Measurements from ENCODE around the gene ZFTA. TPM values are rescaled to one million over a fixed set of nuclear protein-coding genes. Genes with fewer than 3 reads are reported as not detected.

ZFTA gene
- total RNA-seq, 1 experiment from 2014 or later: 8.8 TPM

- H2AFZ ChIP-seq (ENCODE audit: low read length): no peak overlapping the region
- no peak overlapping the region for H3K27ac ChIP-seq (ENCODE audit: low read length)
- H3K4me1 ChIP-seq (ENCODE audit: low read length): peaks cover 14% of the 10 kb centered on the region
- no peak overlapping the region for H3K4me2 ChIP-seq (ENCODE audit: low read depth, low read length, poor library complexity, severe bottlenecking)
- no peak overlapping the region for H3K9ac ChIP-seq (ENCODE audit: low read length)
- no peaks in the 10 kb centered on the region for H3K27me3 ChIP-seq (ENCODE audit: low read length)
- DNase-seq: no peak
- H3K9me2 ChIP-seq (replicated peaks; ENCODE audit: insufficient read depth, low read length): no peaks in the 10 kb centered on the region
- H3K79me2 ChIP-seq (ENCODE audit: low read length): peaks cover 8% of the 10 kb centered on the region
- H3K4me3 ChIP-seq (ENCODE audit: low read length): no peak overlapping the region
- H3K9me3 ChIP-seq (ENCODE audit: low read length): no peaks in the 10 kb centered on the region
- no peaks in the 10 kb centered on the region; the same call in 1 of the 2 replicates for H3K36me3 ChIP-seq (ENCODE audit: insufficient read depth, low read length)
- no peaks in the 10 kb centered on the region; the same call in 1 of the 2 replicates for H4K20me1 ChIP-seq (ENCODE audit: insufficient read depth, low read depth, low read length)
Measured at GRCh38 chr11:63764340-63764678, 4.3 kb downstream of the ZFTA start.

- H3K4me1 ChIP-seq (ENCODE audit: low read length): peaks cover 12% of the 10 kb centered on the region
- no peak overlapping the region for H3K4me2 ChIP-seq (ENCODE audit: low read depth, low read length, poor library complexity, severe bottlenecking)
- no peaks in the 10 kb centered on the region for H3K9me3 ChIP-seq (ENCODE audit: low read length)
- DNase-seq: no peak
- H3K9ac ChIP-seq (ENCODE audit: low read length): no peak overlapping the region
- no peaks in the 10 kb centered on the region for H3K9me2 ChIP-seq (replicated peaks; ENCODE audit: insufficient read depth, low read length)
- H3K79me2 ChIP-seq (ENCODE audit: low read length): peaks cover 8% of the 10 kb centered on the region
- H3K27ac ChIP-seq (ENCODE audit: low read length): no peak overlapping the region
- no peaks in the 10 kb centered on the region; the same call in 1 of the 2 replicates for H4K20me1 ChIP-seq (ENCODE audit: insufficient read depth, low read depth, low read length)
- H3K27me3 ChIP-seq (ENCODE audit: low read length): no peaks in the 10 kb centered on the region
- no peak overlapping the region for H3K4me3 ChIP-seq (ENCODE audit: low read length)
- H3K36me3 ChIP-seq (ENCODE audit: insufficient read depth, low read length): no peaks in the 10 kb centered on the region; the same call in 1 of the 2 replicates
- H2AFZ ChIP-seq (ENCODE audit: low read length): no peak overlapping the region
Measured at GRCh38 chr11:63763496-63764339, 4.9 kb downstream of the ZFTA start.

- DNase-seq: no peak
- no peaks in the 10 kb centered on the region; the same call in 1 of the 2 replicates for H4K20me1 ChIP-seq (ENCODE audit: insufficient read depth, low read depth, low read length)
- H3K36me3 ChIP-seq (ENCODE audit: insufficient read depth, low read length): no peaks in the 10 kb centered on the region; the same call in 1 of the 2 replicates
- no peaks in the 10 kb centered on the region for H3K9me3 ChIP-seq (ENCODE audit: low read length)
- H2AFZ ChIP-seq (ENCODE audit: low read length): no peak overlapping the region
- no peak overlapping the region for H3K4me2 ChIP-seq (ENCODE audit: low read depth, low read length, poor library complexity, severe bottlenecking)
- H3K9me2 ChIP-seq (replicated peaks; ENCODE audit: insufficient read depth, low read length): no peaks in the 10 kb centered on the region
- no peak overlapping the region for H3K4me3 ChIP-seq (ENCODE audit: low read length)
- peaks cover 12% of the 10 kb centered on the region for H3K4me1 ChIP-seq (ENCODE audit: low read length)
- no peaks in the 10 kb centered on the region for H3K27me3 ChIP-seq (ENCODE audit: low read length)
- no peak overlapping the region for H3K27ac ChIP-seq (ENCODE audit: low read length)
- peaks cover 7% of the 10 kb centered on the region for H3K79me2 ChIP-seq (ENCODE audit: low read length)
- H3K9ac ChIP-seq (ENCODE audit: low read length): no peak overlapping the region
Measured at GRCh38 chr11:63762654-63763495, 5.7 kb downstream of the ZFTA start.

GRCh38 chr11:63761931-63762653 is 6.5 kb downstream of the ZFTA start:
- Histone ChIP-seq H3K9ac (ENCODE audit: low read length) (no peak overlapping the region), H3K27me3 (ENCODE audit: low read length) (no peaks in the 10 kb centered on the region), H3K4me1 (ENCODE audit: low read length) (peaks cover 8% of the 10 kb centered on the region), H3K27ac (ENCODE audit: low read length) (no peak overlapping the region), H3K36me3 (ENCODE audit: insufficient read depth, low read length) (no peaks in the 10 kb centered on the region; the same call in 1 of the 2 replicates), H2AFZ (ENCODE audit: low read length) (no peak overlapping the region), H3K4me2 (ENCODE audit: low read depth, low read length, poor library complexity, severe bottlenecking) (no peak overlapping the region), H3K79me2 (ENCODE audit: low read length) (no peaks in the 10 kb centered on the region), H3K9me3 (ENCODE audit: low read length) (no peaks in the 10 kb centered on the region), H3K4me3 (ENCODE audit: low read length) (no peak overlapping the region), H4K20me1 (ENCODE audit: insufficient read depth, low read depth, low read length) (no peaks in the 10 kb centered on the region), H3K9me2 (replicated peaks; ENCODE audit: insufficient read depth, low read length) (no peaks in the 10 kb centered on the region)
- DNase-seq: no peak

- no peak overlapping the region for H3K4me3 ChIP-seq (ENCODE audit: low read length)
- H3K4me2 ChIP-seq (ENCODE audit: low read depth, low read length, poor library complexity, severe bottlenecking): no peak overlapping the region
- H3K27ac ChIP-seq (ENCODE audit: low read length): no peak overlapping the region
- H3K4me1 ChIP-seq (ENCODE audit: low read length): no peaks in the 10 kb centered on the region
- no peak overlapping the region for H3K9ac ChIP-seq (ENCODE audit: low read length)
- no peaks in the 10 kb centered on the region for H3K9me2 ChIP-seq (replicated peaks; ENCODE audit: insufficient read depth, low read length)
- H2AFZ ChIP-seq (ENCODE audit: low read length): no peak overlapping the region
- no peaks in the 10 kb centered on the region; the same call in 1 of the 2 replicates for H3K36me3 ChIP-seq (ENCODE audit: insufficient read depth, low read length)
- H3K79me2 ChIP-seq (ENCODE audit: low read length): no peaks in the 10 kb centered on the region
- H4K20me1 ChIP-seq (ENCODE audit: insufficient read depth, low read depth, low read length): no peaks in the 10 kb centered on the region
- H3K9me3 ChIP-seq (ENCODE audit: low read length): no peaks in the 10 kb centered on the region
- no peak for DNase-seq
- no peaks in the 10 kb centered on the region for H3K27me3 ChIP-seq (ENCODE audit: low read length)
Measured at GRCh38 chr11:63761188-63761587, 7.4 kb downstream of the ZFTA start.

- Histone ChIP-seq H3K79me2 (ENCODE audit: low read length) (no peaks in the 10 kb centered on the region), H3K27me3 (ENCODE audit: low read length) (no peaks in the 10 kb centered on the region), H3K9me2 (replicated peaks; ENCODE audit: insufficient read depth, low read length) (no peaks in the 10 kb centered on the region), H3K4me2 (ENCODE audit: low read depth, low read length, poor library complexity, severe bottlenecking) (no peak overlapping the region), H3K36me3 (ENCODE audit: insufficient read depth, low read length) (no peaks in the 10 kb centered on the region; the same call in 1 of the 2 replicates), H4K20me1 (ENCODE audit: insufficient read depth, low read depth, low read length) (no peaks in the 10 kb centered on the region), H3K9me3 (ENCODE audit: low read length) (no peaks in the 10 kb centered on the region), H3K9ac (ENCODE audit: low read length) (no peak overlapping the region), H2AFZ (ENCODE audit: low read length) (no peak overlapping the region), H3K27ac (ENCODE audit: low read length) (no peak overlapping the region), H3K4me3 (ENCODE audit: low read length) (no peak overlapping the region), H3K4me1 (ENCODE audit: low read length) (no peaks in the 10 kb centered on the region)
- DNase-seq: no peak
Measured at GRCh38 chr11:63760487-63761079, 8.0 kb downstream of the ZFTA start.

GRCh38 chr11:63756919-63757761 is 11.4 kb downstream of the ZFTA start:
- no peaks in the 10 kb centered on the region for H3K9me3 ChIP-seq (ENCODE audit: low read length)
- H3K27ac ChIP-seq (ENCODE audit: low read length): no peak overlapping the region
- no peaks in the 10 kb centered on the region for H4K20me1 ChIP-seq (ENCODE audit: insufficient read depth, low read depth, low read length)
- H3K9ac ChIP-seq (ENCODE audit: low read length): no peak overlapping the region
- no peak overlapping the region for H2AFZ ChIP-seq (ENCODE audit: low read length)
- H3K4me1 ChIP-seq (ENCODE audit: low read length): no peaks in the 10 kb centered on the region
- H3K4me3 ChIP-seq (ENCODE audit: low read length): no peak overlapping the region
- DNase-seq: no peak
- H3K9me2 ChIP-seq (replicated peaks; ENCODE audit: insufficient read depth, low read length): no peaks in the 10 kb centered on the region
- peaks cover 3% of the 10 kb centered on the region; the same call in 1 of the 2 replicates for H3K36me3 ChIP-seq (ENCODE audit: insufficient read depth, low read length)
- H3K4me2 ChIP-seq (ENCODE audit: low read depth, low read length, poor library complexity, severe bottlenecking): no peak overlapping the region
- no peaks in the 10 kb centered on the region for H3K27me3 ChIP-seq (ENCODE audit: low read length)
- H3K79me2 ChIP-seq (ENCODE audit: low read length): no peaks in the 10 kb centered on the region
